HG02938 (cell line): ENCODE measurements around the gene UNC119B.

ENCODE experiments used
- ATAC-seq: cut with Tn5 transposase; IDR thresholded peaks from one replicate; pipeline ENCODE4 v1.9.1; 2021; ENCODE audit warnings: mild to moderate bottlenecking, moderate library complexity; ENCODE audit not compliant: unreplicated experiment

The UNC119B gene

DNA sequence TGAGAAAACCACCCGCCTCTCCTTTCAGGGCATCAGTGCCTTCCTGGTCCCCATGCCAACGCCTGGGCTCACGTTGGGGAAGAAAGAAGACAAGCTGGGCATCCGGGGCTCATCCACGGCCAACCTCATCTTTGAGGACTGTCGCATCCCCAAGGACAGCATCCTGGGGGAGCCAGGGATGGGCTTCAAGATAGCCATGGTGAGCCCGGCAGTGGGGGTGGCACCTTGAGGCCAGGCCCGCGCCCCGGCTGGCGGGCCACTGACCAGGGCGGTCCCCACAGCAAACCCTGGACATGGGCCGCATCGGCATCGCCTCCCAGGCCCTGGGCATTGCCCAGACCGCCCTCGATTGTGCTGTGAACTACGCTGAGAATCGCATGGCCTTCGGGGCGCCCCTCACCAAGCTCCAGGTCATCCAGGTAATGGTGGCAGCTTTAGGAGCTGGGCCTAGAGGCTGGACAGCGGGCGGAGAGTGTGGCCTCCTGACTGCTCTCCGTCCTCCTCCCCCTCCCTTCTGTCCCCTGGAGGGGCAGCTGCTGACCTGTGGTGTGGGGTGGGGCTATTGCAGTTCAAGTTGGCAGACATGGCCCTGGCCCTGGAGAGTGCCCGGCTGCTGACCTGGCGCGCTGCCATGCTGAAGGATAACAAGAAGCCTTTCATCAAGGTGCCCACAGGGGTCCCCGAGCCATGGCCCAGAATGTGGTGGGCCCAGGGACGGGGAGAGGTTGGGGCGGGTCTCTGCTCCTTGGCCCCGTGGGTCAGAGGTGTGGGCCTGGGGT is 28.2 kb downstream of the UNC119B start:
- no peak for ATAC-seq

DNA sequence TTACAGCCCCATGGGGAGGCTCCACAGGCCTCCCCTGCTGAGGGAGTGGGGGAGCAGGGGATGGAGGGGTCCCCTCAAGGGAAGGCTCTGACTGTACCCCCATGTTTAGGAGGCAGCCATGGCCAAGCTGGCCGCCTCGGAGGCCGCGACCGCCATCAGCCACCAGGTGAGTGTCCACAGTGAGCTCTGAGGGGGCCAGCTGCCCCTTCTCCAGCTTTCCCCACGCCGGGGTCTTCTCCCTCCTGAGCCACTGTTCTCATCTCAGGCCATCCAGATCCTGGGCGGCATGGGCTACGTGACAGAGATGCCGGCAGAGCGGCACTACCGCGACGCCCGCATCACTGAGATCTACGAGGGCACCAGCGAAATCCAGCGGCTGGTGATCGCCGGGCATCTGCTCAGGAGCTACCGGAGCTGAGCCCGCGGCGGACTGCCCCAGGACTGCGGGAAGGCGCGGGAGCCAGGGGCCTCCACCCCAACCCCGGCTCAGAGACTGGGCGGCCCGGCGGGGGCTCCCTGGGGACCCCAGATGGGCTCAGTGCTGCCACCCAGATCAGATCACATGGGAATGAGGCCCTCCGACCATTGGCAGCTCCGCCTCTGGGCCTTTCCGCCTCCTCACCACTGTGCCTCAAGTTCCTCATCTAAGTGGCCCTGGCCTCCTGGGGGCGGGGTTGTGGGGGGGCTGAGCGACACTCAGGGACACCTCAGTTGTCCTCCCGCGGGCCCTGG is 28.9 kb downstream of the UNC119B start:
- ATAC-seq, result no peak

DNA sequence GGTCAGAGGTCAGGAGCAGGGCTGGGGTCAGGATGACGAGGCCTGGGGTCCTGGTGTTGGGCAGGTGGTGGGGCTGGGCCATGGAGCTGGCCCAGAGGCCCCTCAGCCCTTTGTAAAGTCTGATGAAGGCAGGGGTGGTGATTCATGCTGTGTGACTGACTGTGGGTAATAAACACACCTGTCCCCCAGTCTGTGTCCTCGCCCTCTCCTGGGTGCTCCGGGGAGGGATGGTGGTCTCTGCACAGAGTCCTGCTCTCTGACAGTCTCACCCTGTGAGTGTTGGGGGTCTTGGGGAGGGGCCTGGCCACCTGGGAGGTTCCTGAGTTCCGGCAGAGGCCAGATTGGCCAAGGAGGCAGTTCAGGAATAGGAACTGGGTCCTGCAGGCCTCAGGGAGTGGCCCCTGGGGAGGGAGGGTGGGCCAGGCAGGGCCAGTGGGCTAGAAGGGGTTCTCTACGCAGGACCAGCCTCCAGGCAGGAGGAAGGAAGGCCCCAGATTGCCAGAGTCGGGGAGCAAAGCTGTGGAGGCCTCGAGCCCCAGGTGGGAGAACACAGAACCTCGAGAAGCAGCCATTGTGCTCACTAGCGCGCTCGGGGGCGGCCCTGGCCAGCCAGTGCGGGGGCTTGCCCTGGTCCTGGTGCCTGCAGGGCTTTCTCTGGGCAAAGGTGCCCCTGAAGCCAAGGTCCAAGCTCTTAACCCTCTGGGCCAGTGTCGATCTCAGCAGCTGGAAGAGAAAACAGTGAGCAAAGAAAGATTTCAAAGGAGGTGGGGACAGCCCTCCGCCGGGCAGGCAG is 29.8 kb downstream of the UNC119B start:
- no peak for ATAC-seq

DNA sequence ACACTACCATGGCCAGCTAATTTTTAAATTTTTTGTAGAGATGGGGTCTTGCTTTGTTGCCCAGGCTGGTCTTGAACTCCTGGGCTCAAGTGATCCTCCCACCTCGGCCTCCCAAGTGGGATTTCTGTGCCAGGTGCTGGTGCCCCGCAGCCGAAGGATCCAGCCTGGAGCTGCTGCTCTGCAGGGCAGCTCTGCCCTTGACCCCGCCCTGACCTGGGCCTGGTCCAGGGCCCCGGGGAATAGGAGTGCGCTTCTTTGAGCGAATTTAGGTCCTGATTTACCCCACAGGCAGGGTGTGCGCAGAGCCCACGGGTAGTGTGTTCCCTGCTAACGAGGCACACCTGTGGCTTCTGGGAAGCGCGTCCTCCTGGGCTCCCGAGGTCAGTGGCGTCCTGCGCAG is 30.6 kb downstream of the UNC119B start:
- ATAC-seq, result no peak

DNA sequence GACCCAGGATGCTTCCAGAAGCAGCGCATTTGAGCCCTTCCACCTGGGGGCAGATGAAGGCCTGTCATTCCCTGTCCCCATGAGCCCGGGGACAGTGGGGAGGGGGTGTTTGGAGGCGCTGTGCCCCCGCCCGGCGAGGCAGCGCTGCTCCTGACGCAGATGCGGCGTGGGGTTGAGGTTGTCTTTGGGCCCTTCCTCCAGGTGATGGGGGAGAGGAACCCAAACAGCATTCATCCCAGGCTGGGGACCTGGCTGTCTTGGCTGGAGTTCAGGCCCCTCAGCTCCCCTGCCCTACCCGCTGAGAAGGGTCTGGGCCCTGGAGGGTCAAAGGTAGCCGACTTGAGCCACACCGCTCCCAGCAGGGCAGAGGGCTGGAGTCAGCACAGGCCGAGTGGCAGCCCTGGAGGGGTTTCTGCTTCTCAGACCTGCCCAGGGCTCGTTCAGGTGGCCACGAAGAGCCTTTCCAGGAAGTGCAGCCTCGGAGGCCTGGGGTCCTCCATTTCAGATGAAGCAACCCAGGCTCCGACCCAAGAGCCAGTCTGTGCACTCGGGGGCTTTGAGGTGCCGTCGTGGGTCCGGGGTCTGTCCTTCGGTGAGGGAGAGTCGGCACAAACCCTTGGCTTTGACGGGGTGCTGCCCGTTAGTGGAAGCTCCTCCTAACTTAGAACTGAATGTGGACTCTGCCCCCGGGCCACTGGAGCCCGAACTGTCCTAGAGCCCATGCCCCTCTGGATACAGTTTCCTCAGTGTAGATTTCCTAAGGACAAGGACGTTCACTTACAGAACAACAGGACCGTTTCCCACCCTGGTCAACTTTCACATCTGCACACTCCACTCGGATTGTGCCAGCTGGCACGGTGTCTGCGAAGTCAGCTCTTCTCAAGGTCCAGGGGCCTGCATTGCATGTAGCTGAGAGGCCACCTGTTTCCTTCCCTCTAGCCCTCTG is 31.5 kb downstream of the UNC119B start:
- ATAC-seq, result no peak

DNA sequence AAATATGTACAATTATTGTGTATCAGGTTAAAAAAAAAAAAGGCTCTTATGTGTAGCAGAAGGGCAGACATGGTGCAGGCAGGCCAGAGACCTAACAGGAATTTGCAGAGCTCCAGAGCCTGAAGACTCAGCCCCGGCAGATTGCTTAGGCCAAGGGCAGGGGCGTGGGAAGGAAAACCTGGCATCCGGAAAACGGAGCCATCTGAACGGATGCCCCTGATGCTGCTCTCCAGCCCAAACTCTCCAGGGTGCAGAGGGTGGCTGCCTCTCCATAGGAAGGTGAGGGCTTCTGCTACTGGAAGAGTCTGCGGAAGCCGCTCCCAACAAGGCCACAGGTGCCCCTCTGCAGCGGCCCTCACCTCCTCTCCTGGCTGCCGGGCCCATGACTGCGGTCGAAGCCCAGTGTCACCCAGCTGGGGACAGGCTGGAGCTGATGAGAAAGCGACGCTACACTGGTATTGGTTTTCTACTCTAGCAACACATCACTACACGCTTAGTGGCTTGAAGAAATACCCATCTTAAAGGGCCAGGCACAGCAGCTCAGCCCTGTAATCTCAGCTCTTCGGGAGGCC is 34.8 kb downstream of the UNC119B start:
- no peak for ATAC-seq

DNA sequence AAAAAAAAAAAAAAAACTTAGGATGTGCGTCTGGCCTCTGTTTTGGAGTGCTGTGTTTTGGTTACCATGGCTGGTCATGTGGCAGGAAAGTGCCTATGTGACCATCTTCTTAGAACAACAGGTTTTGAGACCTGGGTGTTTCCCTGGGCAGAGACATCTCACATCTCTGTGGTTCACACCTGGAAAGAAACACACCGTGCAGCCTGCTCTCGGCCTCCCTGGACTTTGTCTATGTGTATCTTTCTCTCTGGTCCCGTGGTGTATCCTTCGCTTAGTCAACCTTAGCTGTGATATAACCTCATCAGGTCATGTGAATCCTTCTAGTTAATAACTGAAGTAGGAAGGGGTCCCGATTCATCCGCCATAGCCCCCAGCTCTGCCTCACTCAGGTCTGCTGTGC is 38.0 kb downstream of the UNC119B start:
- no peak for ATAC-seq

DNA sequence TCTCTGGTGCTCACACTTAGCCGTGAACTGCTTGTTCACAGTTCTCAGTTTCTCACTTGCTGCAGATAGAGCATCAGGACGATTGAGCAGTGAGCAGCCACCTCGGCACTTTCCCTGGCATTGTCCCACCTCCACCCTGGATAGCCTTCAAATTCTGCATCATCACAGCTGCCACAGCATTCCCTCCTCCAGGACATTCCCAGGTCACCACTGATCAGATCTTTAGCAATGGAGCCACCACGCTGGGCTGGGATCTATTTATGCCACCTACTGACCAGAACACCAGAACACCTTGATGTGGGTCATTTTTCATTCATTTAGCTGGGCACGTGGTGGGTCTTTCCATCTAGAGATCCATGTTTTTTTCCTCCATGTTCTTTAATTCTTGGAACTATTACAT is 39.0 kb downstream of the UNC119B start:
- ATAC-seq, result no peak

DNA sequence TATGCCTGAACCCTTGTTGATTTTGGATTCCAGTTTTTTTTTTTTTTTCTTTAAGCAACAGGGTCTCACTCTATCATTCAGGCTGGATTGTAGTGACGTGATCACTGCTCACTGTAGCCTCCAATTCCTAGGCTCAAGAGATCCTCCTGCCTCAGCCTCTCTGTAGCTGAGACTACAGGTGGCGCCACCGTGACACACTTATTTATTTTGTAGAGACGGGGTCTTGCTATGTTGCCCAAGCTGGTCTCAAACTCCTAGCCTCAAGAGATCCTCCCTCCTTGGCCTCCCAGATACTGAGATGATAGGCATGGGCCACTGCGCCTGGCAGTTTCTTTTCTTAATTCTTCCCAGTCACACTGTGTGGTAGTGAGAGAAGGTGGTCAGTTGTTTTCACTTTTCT is 40.5 kb downstream of the UNC119B start:
- ATAC-seq, result no peak

DNA sequence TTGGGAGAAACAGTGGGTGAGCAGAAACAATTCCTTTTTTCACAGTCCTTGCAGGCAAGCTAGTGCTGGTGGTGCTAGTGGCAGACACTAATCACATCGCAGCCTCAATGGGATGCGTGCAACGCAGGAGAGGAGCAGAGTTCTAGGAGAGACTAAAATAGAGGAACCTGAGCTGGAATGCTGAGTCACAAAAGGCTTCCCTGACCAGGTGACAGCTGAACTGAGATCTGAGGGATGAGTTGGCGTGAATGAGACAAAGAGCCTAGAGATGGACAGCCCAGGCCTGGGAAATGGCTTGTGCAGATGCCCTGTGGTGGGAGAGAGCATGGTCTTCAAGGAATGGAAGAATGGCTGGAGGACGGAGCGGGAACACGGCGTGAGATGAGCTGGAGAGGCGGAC is 41.1 kb downstream of the UNC119B start:
- no peak for ATAC-seq

DNA sequence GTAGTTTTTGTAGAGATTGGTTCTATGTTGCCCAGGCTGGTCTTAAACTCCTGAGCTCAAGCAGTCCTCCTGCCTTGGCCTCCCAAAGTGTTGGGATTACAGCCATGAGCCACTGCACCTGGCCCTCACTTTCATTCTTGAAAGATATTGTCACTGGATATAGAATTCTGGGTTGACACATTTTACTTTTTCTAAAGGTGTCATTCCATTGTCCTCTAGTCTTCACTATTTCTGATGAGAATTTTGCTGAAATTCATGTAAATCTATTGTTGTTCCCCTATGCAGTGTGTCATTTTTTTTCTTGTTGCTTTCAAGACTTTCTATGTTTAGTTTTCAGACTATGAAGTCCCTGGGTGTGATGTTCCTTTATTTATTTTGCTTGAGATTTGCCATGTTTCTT is 44.5 kb downstream of the UNC119B start:
- ATAC-seq, result no peak

DNA sequence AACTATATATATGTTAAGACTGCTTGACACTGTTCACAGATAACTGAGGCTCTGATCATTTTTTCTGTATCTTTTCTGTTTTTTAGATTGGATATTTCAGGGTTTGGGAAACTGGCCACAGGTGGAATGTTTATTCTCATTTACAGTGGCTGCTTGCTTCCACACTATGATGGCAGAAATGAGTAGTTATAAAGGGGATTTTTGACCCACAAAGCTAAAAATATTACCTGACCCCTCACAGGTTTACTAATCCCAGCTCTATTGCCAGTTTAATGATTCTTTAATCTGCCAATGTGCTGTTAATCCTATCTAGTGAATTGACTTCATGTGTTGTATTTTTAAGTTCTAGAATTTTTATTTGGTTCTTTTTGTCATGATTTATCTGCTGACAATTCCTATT is 45.0 kb downstream of the UNC119B start:
- ATAC-seq, result no peak

DNA sequence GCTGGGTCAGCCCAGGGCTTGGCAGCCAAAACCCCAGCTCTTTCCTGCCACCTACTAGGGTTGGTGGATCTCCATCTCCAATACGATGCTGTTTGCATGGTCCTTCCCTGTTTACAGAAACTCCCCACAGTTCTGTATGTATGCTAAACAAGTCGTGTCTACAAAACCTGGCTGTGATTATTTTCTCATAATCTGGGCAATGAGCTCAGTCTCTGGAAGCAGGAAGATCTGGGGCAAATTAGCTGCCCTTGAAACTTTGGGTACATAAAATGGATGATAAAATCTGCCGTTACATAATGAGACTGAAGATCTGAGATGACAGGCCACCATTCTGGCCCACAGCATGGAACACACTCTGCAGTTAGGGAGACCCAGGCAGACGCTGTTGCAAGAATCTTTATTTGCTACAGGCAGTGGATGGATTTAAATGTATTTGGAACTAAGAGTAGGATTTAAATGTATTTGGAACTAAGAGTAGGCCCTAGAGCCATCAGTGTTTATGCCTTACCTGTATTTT is 47.0 kb downstream of the UNC119B start:
- ATAC-seq, result no peak

DNA sequence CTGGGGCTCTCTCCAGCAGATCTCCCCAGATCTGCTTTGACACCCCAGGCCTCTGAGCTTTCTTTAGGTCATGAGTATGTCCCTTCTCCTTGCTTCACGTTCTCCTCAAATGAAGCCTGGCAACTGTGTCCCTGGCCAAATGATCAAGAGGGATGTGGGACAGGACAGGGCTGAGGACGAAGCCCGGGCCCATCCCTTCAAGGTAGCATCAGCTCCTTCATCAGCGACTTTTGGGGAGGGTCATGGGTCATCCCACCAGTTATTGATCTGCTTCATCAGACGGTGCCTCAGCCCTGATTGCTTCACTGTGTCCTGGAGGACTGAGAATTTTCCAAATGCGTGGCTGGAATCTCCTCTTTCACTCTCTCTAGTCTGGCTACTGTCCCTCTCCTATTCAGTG is 47.7 kb downstream of the UNC119B start:
- ATAC-seq, result no peak

DNA sequence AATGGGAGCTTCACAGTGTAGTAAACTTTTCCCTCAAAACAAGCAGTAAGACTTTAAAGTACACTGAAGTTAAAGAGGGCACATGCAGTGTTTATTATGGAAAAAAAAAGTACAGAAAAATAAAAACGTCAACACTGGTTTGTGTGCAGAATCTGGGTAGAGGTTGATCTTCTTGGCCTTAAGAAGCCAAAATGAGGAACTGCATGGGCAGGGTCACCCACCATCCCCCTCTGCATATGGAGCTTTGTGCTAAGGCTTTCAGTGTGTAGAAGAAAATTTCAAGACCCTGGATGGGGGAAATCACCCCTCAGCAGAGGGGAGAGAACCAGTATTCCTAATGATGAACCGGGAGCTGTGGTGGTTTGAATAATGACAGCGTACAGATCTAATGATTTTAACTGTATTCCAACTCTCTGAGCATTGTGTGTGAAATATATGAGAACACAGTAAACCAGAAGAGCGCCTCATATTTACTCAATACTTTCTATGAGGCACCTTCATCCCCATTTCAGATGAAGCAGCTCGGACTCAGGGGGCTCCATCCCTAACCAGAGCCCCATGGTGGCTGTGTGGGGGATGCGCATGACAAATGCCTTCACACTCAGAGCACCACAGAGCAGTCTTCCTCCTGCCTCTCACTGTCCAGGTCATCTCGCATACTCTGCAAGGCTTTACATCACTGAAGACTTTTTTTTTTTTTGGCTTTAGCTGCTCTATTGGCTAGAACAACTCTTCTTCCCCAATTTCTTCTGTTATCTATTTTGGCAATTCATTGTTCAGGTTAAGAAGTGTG is 48.7 kb downstream of the UNC119B start:
- ATAC-seq, result no peak

DNA sequence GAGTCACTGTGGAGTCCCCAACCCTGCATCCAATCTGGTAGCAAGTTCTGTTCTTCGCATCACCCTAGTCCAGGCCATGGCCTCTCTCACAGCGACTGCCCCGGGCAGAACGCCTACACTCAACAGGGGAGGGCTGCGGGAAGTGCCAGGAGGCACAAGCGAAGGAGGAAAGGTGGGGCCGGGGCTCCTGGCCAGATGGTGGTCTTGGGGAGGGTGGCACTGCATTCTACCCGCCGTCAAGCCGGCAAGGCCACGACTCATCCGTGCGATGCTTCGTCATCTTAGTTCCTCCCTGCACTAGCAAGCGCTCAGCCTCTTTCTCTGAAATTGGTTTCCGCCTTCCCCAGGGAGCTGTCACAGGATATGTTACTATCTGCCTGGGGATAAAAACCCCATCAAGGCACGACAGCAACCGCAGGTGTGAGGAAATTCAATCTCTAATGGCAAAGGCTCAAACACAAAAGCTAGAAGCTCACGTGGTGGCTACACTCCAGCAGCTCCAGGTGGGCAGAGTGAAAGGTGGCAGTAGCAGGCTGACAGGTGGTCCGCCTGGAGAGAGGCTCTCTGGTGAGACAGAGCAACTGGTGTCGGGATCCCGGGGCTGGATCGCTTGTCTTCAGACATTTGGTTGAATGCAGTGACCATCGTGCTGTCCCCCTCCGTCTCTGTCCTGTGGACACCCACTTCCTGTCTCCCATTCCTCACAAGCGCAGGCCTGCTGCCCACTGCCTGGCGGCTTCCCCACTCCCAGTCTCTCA is 49.5 kb downstream of the UNC119B start:
- no peak for ATAC-seq

DNA sequence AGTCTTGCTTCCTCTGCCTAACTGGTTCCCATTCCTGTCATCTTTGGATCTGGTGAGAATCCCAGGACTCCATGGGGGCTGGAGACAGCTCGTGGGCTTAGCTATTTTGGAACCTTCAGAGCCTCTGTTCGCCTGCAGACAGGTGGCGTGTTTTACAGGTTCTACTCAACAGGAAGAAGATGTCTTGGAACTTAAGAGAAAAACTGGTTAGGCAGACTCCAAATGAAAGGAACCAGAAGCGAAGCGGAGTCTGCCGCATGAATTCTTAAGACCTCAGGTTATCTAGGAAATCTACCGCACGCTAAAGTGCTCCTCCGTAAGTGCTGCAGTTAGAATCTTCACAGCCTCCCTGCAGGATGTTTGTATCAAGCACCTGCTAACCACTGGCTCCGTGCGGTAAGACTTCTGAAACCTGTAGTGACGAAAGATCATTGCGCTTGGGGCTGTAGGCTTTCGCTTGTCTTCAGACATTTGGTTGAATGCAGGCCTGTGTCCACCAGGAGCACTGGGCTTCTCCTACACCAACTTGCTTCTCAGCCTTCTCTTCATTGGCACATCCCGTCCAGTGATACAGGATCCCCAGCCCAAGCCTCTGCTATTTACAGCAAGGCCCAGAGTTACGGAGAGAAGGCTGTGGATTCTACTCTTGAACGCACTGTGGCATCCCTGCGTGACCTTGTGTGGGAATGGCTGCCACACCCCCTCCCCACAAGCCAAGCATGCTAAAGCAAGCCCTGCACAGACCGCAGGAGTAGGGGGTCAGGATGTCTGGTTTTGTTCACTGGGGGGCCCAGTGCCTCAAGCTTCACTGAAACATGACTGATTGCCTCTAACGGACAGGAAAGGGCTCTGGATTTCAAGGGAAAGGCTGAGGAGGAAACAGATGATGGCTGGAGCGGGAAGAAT is 50.3 kb downstream of the UNC119B start:
- ATAC-seq, result no peak
